ENCODE results near the gene GATA3. TPM values are rescaled to one million over a fixed set of nuclear protein-coding genes. Genes with fewer than 3 reads are reported as not detected.

The GATA3 gene
- total RNA-seq, 2 donors from 2014 or later, result 40.4 to 50.2 TPM

DNA sequence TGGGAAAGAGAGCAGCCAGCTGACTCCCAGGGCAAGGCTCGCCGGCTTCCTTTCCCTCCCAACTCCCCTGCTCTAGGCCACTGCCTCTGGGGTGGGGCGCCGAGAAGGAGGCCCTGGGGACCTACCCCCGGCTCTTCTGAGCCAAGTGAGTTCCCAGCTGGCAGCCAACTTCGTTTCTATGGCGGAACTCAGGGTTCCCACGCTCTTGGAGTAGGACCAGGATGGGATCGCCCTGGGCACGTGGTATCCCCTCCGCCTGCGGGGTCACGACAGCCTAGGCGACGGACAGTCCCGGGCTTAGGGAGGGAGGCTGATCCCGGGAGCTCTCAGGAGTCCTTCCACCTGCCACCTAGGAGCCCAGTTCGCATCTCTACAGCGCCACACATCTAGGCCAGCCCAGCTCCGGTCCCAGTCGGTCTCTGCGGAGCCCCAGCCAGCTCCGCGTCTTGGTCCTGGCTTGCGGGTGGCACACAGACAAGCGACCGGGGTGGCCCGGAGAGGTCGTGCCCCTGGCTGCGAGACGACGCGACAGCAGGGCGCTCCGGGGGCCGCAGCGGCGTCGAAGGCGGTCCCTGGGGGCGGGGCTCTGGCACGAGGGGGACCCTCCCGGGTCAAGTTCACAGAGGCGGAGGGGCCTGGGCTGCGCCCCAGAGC is 20.5 kb upstream of the GATA3 start:
- DNase-seq (no peak), ATAC-seq (replicated peaks in 1 of 2) (peak; percentile 29 to 36)
- H3K4me3 Mint-ChIP-seq, result peak overlapping the region; percentile 37 to 55
- peaks cover 0 to 2% of the 10 kb centered on the region in 2 donors for H3K9me3 Mint-ChIP-seq
- H3K4me1 Mint-ChIP-seq (ENCODE audit: low read depth), result peaks cover 27% of the 10 kb centered on the region
- no peak overlapping the region for H3K27ac Mint-ChIP-seq
- H3K27me3 Mint-ChIP-seq (ENCODE audit: low read depth), result peaks cover 63% of the 10 kb centered on the region
- H3K36me3 Mint-ChIP-seq (ENCODE audit: insufficient read depth in 2 of 2), result peaks cover 6% of the 10 kb centered on the region in 2 donors

DNA sequence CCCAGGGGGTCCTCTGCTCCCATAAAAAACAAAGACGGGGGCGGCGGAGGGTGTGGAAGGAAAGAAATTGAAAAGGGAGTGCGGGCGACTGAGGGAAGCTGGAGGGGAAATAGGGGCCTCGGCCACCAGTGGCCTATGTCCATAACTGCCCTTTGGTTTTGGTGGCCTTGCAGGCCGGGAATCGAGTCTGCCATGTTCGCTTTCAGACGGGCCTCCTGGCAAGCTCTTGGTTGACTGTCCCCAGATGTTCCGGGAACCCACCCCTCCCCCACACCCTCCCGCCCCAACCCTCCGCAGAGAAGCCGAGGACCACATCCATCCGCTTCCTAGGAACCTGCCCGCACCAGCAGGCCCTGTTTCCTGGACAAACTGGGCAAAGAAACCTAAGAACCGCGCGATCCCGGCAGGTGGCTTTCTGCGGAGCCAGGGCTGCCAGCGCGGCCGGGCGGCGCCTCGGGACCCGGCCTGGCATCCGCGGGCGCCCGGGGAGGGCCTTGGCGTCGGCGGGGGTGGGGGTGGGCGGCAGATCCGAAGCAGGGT is 20.0 kb upstream of the GATA3 start:
- DNase-seq (peak in 1 of 2 donors; percentile 19), ATAC-seq (replicated peaks in 1 of 2) (peak; percentile 26 to 27)
- peak overlapping the region; percentile 37 to 76 for H3K4me3 Mint-ChIP-seq
- H3K27me3 Mint-ChIP-seq (ENCODE audit: low read depth), result peaks cover 69% of the 10 kb centered on the region
- no peak overlapping the region for H3K27ac Mint-ChIP-seq
- H3K9me3 Mint-ChIP-seq, result peaks cover 0 to 2% of the 10 kb centered on the region in 2 donors
- H3K36me3 Mint-ChIP-seq (ENCODE audit: insufficient read depth in 2 of 2), result peaks cover 6 to 7% of the 10 kb centered on the region in 2 donors
- peaks cover 33% of the 10 kb centered on the region for H3K4me1 Mint-ChIP-seq (ENCODE audit: low read depth)

DNA sequence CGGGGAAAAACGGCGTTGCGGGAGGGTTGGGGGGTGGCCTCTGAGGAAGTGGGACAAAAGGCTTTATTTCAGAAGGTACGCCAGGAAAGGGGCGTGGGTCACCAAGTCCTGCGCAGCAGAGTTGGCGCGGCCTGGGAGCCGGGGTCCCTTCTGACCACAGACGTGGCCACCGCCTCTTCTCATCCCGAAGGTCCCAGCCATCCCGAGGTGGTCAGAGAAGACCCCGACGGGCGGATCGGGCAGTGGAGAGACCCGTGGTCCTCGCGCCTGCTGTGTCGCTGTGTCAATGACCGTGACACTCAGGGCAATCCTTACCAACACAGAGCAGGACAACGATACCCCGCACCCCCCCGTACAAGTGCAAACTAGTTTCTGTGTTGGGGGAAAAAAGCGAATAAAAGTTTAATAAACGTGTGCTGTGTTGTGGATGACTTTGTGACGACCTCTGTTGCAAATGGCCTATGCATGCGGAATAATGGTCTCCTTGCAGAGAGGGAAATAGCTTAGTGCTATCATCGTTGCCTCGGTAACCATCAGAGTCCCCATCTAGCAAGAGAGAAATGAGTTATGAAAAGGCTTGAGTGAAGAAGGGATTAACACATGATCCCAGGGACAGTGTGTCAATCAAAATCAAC is 19.4 kb upstream of the GATA3 start:
- Mint-ChIP-seq H3K4me3 (peak overlapping the region; percentile 68 to 76), H3K9me3 (peaks cover 0 to 2% of the 10 kb centered on the region in 2 donors), H3K4me1 (ENCODE audit: low read depth) (peaks cover 36% of the 10 kb centered on the region), H3K36me3 (ENCODE audit: insufficient read depth in 2 of 2) (peaks cover 6 to 7% of the 10 kb centered on the region in 2 donors), H3K27me3 (ENCODE audit: low read depth) (peaks cover 73% of the 10 kb centered on the region), H3K27ac (peak overlapping the region; percentile 32)
- ATAC-seq (replicated peaks in 1 of 2), result peak in 1 of 2 donors; percentile 30
- peak in 1 of 2 donors; percentile 10 for DNase-seq

DNA sequence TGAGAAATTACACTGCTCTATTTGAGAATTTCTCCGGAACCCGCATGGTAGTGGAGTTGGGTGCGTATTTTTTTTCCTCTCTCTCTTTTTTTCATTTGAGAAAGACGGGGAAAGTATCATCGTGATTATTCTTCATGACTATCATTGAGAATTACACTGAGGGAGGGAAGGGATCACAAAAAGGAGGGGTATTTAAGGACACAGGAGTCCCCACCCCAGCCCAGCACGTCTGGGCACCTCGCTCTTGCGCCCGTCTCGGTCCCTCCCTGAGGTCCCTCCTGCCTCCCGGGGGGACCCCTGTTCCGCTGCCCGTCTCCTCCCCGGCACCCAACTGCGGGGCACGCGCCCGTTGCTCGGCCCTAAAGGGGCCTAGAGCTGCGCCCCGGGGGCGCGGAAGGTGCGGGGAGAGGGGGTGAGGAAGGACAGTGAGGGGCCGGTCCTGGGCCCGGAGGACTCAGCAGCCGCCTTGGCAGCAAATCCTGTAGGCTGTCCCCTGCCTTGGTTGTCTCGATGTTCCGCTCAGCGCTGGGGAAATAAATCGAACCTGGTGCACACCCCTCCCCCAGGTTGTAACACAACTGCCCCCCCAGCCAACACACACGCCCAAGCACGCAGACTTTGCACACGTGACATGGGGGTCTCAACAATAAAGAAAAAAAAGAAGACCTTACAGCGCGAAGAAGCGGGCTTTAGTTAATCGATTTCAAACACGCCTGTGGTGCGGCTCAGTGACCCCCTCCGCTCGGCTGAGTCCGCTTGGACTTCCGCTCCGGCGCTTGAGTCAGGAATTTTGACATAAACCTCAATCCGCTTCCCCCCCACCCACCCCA is 18.6 kb upstream of the GATA3 start:
- H3K4me3 Mint-ChIP-seq, result peak overlapping the region; percentile 68 to 76
- ATAC-seq (replicated peaks in 1 of 2), result peak in 1 of 2 donors; percentile 30
- peak in 1 of 2 donors; percentile 11 for DNase-seq

DNA sequence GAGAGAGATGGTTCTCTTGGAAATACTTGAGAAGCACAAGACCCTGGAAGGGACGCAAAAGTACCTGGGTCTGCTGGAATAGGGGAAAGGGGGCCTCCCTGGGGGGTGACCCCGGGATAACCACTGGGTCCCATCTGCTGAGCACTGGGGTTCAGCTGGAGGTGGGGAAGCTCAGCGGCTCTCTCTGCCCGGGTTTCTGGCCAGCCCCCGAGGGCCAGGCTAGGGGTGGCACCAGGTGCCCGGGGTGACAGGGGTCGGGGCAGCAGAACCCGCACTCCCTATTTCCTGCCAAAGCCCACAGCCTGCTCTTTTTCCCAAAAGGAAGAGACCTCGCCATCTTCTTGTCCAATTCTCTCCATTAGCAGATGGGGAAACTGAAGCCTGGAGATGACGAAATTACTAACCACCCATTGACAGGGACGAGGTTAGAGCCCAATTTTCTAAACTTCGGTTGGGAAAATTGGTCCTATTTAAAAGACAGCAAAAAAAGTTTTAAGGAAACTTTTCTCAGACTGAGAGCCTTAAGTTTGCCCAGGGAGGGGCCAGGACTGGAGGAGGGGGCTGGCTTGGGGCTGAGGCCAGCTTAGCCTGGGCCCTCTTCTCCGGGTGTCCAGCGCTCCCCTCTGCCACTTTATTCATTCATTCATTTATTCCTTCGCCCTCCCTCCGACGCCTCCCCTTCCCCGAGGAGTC is 17.8 kb upstream of the GATA3 start:
- peak overlapping the region; percentile 73 to 76 for H3K4me3 Mint-ChIP-seq
- H3K4me1 Mint-ChIP-seq (ENCODE audit: low read depth), result peaks cover 42% of the 10 kb centered on the region
- DNase-seq, result no peak
- ATAC-seq (replicated peaks in 1 of 2), result no peak
- H3K9me3 Mint-ChIP-seq, result peaks cover 0 to 2% of the 10 kb centered on the region in 2 donors
- no peak overlapping the region for H3K27ac Mint-ChIP-seq
- H3K27me3 Mint-ChIP-seq (ENCODE audit: low read depth), result peaks cover 76% of the 10 kb centered on the region
- H3K36me3 Mint-ChIP-seq (ENCODE audit: insufficient read depth in 2 of 2), result peaks cover 6 to 7% of the 10 kb centered on the region in 2 donors

More for the DNA sequence above, 18.6 kb upstream of the GATA3 start:
- H3K27ac Mint-ChIP-seq, result peak overlapping the region; percentile 32
- H3K4me1 Mint-ChIP-seq (ENCODE audit: low read depth), result peaks cover 36% of the 10 kb centered on the region
- H3K9me3 Mint-ChIP-seq, result peaks cover 0 to 2% of the 10 kb centered on the region in 2 donors
- peaks cover 6 to 7% of the 10 kb centered on the region in 2 donors for H3K36me3 Mint-ChIP-seq (ENCODE audit: insufficient read depth in 2 of 2)
- peaks cover 73% of the 10 kb centered on the region for H3K27me3 Mint-ChIP-seq (ENCODE audit: low read depth)

DNA sequence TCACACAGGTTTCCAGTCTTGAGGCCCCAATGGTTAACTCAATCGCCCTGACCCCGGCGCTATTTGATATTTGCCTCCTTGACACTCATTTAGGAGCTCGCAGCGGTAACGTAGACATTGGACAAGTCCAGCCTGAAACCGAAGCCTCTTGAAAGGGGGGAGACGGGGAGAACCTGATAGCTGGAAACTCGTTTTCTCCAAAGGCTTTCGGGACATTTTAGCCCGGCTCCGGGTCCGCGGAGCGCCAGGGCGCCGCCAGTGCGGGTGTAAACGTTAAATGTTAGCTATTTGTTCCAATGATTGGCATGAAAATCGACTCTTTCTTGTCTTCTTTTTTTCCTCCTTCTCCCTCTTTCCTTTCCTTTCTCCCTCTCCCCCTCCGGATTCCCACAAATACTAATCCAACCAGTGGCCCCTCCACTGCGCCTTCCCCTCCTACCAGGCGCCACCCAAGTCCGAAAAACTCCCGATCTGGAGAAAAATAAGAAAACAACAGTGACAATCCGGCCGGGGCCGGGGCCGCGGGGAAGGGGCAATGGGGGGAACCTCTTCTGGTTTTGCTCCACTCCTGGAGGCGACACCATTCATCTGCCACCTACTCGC is 17.2 kb upstream of the GATA3 start:
- Mint-ChIP-seq H3K27me3 (ENCODE audit: low read depth) (peaks cover 76% of the 10 kb centered on the region), H3K36me3 (ENCODE audit: insufficient read depth in 2 of 2) (peaks cover 6 to 7% of the 10 kb centered on the region in 2 donors), H3K9me3 (peaks cover 0 to 2% of the 10 kb centered on the region in 2 donors), H3K27ac (peak overlapping the region; percentile 63), H3K4me3 (peak overlapping the region; percentile 73 to 76), H3K4me1 (ENCODE audit: low read depth) (peaks cover 48% of the 10 kb centered on the region)
- DNase-seq (peak in 1 of 2 donors; percentile 20), ATAC-seq (replicated peaks in 1 of 2) (no peak)

DNA sequence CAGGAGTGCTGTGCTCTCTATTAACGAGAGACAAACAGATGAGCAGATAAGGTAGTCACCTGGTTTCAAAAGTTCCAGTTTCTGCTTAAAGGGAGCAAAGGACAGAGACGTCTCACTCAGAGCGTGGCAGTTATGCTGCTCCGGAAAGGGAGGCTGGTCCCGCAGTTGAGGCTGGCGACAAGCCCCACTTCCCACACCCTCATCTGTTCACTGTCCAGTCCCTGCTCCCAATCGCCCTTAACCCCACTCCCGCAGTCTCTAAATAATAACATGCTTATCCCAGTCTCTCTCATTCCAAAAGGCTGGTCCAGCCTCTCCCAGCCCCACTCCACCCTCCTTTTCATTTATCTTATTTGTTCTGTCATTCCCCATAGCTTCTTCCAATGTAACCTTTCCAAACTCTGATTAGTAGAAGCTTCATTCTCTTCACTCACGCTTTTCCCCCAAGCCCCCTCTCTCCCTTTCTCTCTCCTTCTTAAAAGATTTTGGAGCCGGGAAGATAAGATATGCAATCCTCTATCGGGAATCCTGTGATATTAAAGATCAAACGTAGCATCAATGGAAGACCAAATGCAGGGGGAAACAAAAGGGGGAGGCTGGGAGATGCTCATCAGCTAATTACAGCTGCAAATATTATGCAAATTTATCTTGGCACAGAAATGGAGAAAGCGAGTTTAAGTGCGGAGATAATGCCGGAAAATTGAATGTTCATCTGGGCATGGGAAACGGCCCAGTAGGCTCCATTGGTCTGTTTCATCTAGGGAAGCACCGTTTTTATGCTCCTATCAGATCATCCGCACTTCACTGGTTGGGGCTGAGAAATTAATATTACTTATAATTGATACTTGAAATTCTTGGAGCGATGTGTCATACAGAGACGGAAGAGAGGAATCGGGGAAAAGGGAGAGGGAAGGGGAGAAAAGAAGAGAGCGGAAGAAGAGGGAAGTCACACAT is 16.3 kb upstream of the GATA3 start:
- peaks cover 5 to 7% of the 10 kb centered on the region in 2 donors for H3K36me3 Mint-ChIP-seq (ENCODE audit: insufficient read depth in 2 of 2)
- DNase-seq (peak in 1 of 2 donors; percentile 19), ATAC-seq (replicated peaks in 1 of 2) (no peak)
- H3K27me3 Mint-ChIP-seq (ENCODE audit: low read depth), result peaks cover 76% of the 10 kb centered on the region
- peaks cover 0 to 1% of the 10 kb centered on the region in 2 donors for H3K9me3 Mint-ChIP-seq
- peaks cover 57% of the 10 kb centered on the region for H3K4me1 Mint-ChIP-seq (ENCODE audit: low read depth)
- peak overlapping the region; percentile 61 for H3K27ac Mint-ChIP-seq
- H3K4me3 Mint-ChIP-seq, result peak overlapping the region; percentile 9 to 62

DNA sequence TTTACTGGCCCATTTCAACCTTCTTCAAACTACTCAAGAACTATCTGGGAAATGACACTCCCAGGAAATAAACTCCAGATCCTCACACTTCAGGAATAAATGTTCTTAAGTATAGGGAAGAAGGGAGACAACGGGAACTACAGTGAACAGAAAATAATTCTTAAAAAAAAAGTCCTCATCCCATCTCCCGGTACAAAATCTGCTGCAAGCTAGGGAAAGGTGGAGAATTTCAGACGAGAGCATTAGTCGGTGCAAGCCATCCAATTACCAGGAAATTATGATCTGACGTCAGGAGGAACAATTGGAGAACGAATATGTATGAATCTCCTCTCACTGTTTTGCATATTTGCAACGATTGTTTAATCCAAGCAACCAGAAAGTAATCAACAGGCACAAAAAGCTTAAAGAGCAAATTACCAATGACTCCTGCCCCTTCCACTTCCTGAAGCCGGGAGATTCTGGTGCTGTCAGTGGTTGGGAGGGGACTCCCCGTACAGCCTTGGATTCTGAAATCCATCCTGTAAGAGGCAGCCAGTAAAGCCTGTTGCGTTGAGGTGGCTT is 15.1 kb upstream of the GATA3 start:
- H3K36me3 Mint-ChIP-seq (ENCODE audit: insufficient read depth in 2 of 2), result peaks cover 2 to 7% of the 10 kb centered on the region in 2 donors
- H3K4me1 Mint-ChIP-seq (ENCODE audit: low read depth), result peaks cover 69% of the 10 kb centered on the region
- ATAC-seq (replicated peaks in 1 of 2), result no peak
- H3K4me3 Mint-ChIP-seq, result peak overlapping the region; percentile 17 to 49
- no peaks in the 10 kb centered on the region for H3K9me3 Mint-ChIP-seq
- H3K27ac Mint-ChIP-seq, result peak overlapping the region; percentile 29
- H3K27me3 Mint-ChIP-seq (ENCODE audit: low read depth), result peaks cover 83% of the 10 kb centered on the region
- no peak for DNase-seq

DNA sequence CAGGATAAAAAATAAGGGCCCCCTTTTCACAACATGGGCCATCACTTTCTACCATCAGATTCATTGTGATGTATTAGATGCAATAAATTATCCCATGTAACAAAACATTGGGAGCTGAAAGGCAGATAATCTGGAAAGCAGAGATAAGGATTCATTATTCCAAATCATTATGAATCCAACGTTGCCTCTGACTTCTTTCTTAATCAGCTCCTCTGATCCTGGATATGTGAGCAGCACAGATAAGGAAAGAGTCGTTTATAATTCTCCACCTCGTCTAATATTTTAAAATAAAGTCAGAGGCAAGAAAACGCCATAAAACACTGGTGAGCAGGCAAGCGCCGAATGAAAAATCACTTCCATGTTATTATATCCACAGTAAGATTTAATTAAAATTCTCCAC is 13.8 kb upstream of the GATA3 start:
- Mint-ChIP-seq H3K27ac (no peak overlapping the region), H3K36me3 (ENCODE audit: insufficient read depth in 2 of 2) (peaks cover 0 to 5% of the 10 kb centered on the region in 2 donors)

DNA sequence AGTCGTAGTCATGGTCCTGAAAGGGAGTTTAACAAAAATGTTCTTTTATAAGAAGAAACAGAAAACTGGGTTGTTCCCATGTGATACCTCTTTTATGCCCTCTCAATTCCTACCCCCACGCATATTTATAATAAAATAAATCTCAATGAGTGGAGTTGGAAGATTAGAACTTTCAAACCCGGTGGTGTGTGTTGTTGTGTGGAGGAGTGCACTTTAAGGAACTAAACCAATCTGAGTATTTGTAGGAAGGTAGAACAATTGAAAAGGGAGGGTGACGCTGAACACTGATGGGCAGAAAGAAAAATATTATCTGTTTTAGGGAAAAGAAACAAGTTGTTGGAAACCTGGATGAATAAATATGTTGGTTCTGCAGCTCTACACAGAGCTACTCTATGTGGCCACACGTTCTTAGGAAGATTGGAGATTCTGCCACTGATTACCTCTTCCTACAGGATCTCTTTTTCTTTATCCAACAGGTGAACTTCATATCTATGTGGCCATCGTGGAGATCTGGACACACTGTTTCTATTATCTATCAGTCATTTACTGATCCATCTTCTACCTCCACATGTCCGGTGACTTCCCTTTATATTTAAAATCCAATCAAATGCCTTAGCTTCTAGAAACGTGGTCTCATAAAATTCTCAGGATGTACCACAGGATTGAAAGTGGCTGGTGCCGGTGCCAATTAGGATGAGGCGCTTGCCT is 13.1 kb upstream of the GATA3 start:
- peaks cover 0 to 5% of the 10 kb centered on the region in 2 donors for H3K36me3 Mint-ChIP-seq (ENCODE audit: insufficient read depth in 2 of 2)
- peak overlapping the region; percentile 53 for H3K27ac Mint-ChIP-seq
- no peak for DNase-seq
- peaks cover 95% of the 10 kb centered on the region for H3K27me3 Mint-ChIP-seq (ENCODE audit: low read depth)
- no peaks in the 10 kb centered on the region for H3K9me3 Mint-ChIP-seq
- H3K4me1 Mint-ChIP-seq (ENCODE audit: low read depth), result peaks cover 83% of the 10 kb centered on the region
- peak overlapping the region; percentile 67 to 87 for H3K4me3 Mint-ChIP-seq
- no peak for ATAC-seq (replicated peaks in 1 of 2)

More for the DNA sequence above, 13.8 kb upstream of the GATA3 start:
- Mint-ChIP-seq H3K4me1 (ENCODE audit: low read depth) (peaks cover 75% of the 10 kb centered on the region), H3K9me3 (no peaks in the 10 kb centered on the region), H3K4me3 (no peak overlapping the region), H3K27me3 (ENCODE audit: low read depth) (peaks cover 89% of the 10 kb centered on the region)
- DNase-seq (no peak), ATAC-seq (replicated peaks in 1 of 2) (no peak)
